Measurements from ENCODE around the gene INCA1.
A peak's percentile ranks its signal among the peaks of the same experiment; 100 is the strongest.

Gene INCA1

GRCh38 chr17:5003214-5003867 is 6.0 kb upstream of the INCA1 start:
- no peak for DNase-seq

- DNase-seq, result no peak
Measured at GRCh38 chr17:5002121-5002788, 4.9 kb upstream of the INCA1 start.

- no peak for DNase-seq
Measured at GRCh38 chr17:5000237-5000639, 2.9 kb upstream of the INCA1 start.

- DNase-seq, result no peak
Measured at GRCh38 chr17:4999430-5000093, 2.2 kb upstream of the INCA1 start.

GRCh38 chr17:4998732-4999429 is 1.6 kb upstream of the INCA1 start:
- no peak for DNase-seq

GRCh38 chr17:4998027-4998731 is 857 bp upstream of the INCA1 start:
- no peak for DNase-seq

GRCh38 chr17:4994081-4994595 is 3.2 kb downstream of the INCA1 start:
- no peak for DNase-seq

- DNase-seq, result no peak
Measured at GRCh38 chr17:4987767-4988567, 9.4 kb downstream of the INCA1 start.

GRCh38 chr17:4986951-4987766 is 10.2 kb downstream of the INCA1 start, which contains the start of gene CAMTA2:
Gene CAMTA2 (minus strand): TSS chr17:4987675. CDS start chr17:4986222, 1,453 bp downstream.
- DNase-seq, result peak; percentile 89

- peak; percentile 23 for DNase-seq
Measured at GRCh38 chr17:4986403-4986802, 10.9 kb downstream of the INCA1 start.

- DNase-seq, result no peak
Measured at GRCh38 chr17:4982305-4982704, 15.0 kb downstream of the INCA1 start.

GRCh38 chr17:4980644-4981216 is 16.6 kb downstream of the INCA1 start:
- DNase-seq, result no peak

GRCh38 chr17:4978726-4979125 is 18.6 kb downstream of the INCA1 start:
- no peak for DNase-seq

- no peak for DNase-seq
Measured at GRCh38 chr17:4974115-4974670, 23.1 kb downstream of the INCA1 start.

GRCh38 chr17:4973256-4974114 is 23.8 kb downstream of the INCA1 start:
- no peak for DNase-seq

GRCh38 chr17:4972752-4973151 is 24.6 kb downstream of the INCA1 start:
- DNase-seq, result no peak

- DNase-seq, result no peak
Measured at GRCh38 chr17:4972322-4972721, 25.0 kb downstream of the INCA1 start.

GRCh38 chr17:4971826-4972225 is 25.5 kb downstream of the INCA1 start:
- DNase-seq, result no peak

GRCh38 chr17:4970273-4970672 is 27.0 kb downstream of the INCA1 start:
- no peak for DNase-seq

All from left hindlimb (tissue), 1 donor.